HepG2 (cell line): ENCODE results near the gene CPEB3. TPM values are rescaled to one million over a fixed set of nuclear protein-coding genes. Genes with fewer than 3 reads are reported as not detected.

Experiments
- DPF2 ChIP-seq: sonication (generic); formaldehyde crosslinking; IDR thresholded peaks from 2 replicates; pipeline ENCODE4 v1.4.0; 2020; ENCODE audit warnings: mild to moderate bottlenecking, low read depth, missing genetic modification reagents, borderline replicate concordance
- HOXA7 ChIP-seq: sonication (generic); formaldehyde crosslinking; IDR thresholded peaks from 2 replicates; pipeline ENCODE4 v1.8.1; 2022; ENCODE audit warnings: mild to moderate bottlenecking, missing genetic modification reagents, moderate library complexity
- NPAS2 ChIP-seq: sonication (generic); formaldehyde crosslinking; IDR thresholded peaks from 2 replicates; pipeline ENCODE4 v1.8.0; 2022; ENCODE audit warnings: mild to moderate bottlenecking, missing genetic modification reagents, borderline replicate concordance
- SALL1 ChIP-seq: sonication (generic); formaldehyde crosslinking; IDR thresholded peaks from 2 replicates; pipeline ENCODE4 v1.8.0; 2022; ENCODE audit warnings: mild to moderate bottlenecking, missing genetic modification reagents
- SMYD3 ChIP-seq: sonication (generic); formaldehyde crosslinking; IDR thresholded peaks from 2 replicates; pipeline ENCODE4 v1.8.1; 2023; ENCODE audit warnings: mild to moderate bottlenecking, missing genetic modification reagents
- SP1 ChIP-seq, 2 experiments: fragments of 450-650 bp in 1 of 2; sonication (generic) in 1 of 2; formaldehyde crosslinking in 1 of 2; IDR thresholded peaks; 2 replicates each; pipeline versions ENCODE4 v1.4.0 to v1.6.1; 2016 to 2020; ENCODE audit warnings: missing genetic modification reagents in 1 of 2
- ZBTB20 ChIP-seq: sonication (generic); formaldehyde crosslinking; IDR thresholded peaks from 2 replicates; pipeline ENCODE4 v1.8.1; 2023; ENCODE audit warnings: missing genetic modification reagents, low read depth, mild to moderate bottlenecking, borderline replicate concordance
- ZNF383 ChIP-seq: sonication (generic); formaldehyde crosslinking; IDR thresholded peaks from 2 replicates; pipeline ENCODE4 v1.4.0; 2020; ENCODE audit warnings: missing genetic modification reagents, mild to moderate bottlenecking, borderline replicate concordance
- ZNF619 ChIP-seq: sonication (generic); formaldehyde crosslinking; IDR thresholded peaks from 2 replicates; pipeline ENCODE4 v1.4.0; 2020; ENCODE audit warnings: mild to moderate bottlenecking, missing genetic modification reagents
- ZNF678 ChIP-seq: sonication (generic); formaldehyde crosslinking; IDR thresholded peaks from 2 replicates; pipeline ENCODE4 v1.4.0; 2020; ENCODE audit warnings: mild to moderate bottlenecking, missing genetic modification reagents
- ZNF782 ChIP-seq: sonication (generic); formaldehyde crosslinking; IDR thresholded peaks from 2 replicates; pipeline ENCODE4 v1.4.0; 2020; ENCODE audit warnings: missing genetic modification reagents, mild to moderate bottlenecking, borderline replicate concordance
- polyA plus RNA-seq, 8 experiments: library from polyadenylated mRNA; depleted of rRNA in 3 of 8; stranded (reverse) in 7 of 8; unstranded in 1 of 8; fragments of >200 nt; fragmentation: Illumina TruSeq in 4 of 8; extraction: Trizol in 4 of 8; gene quantifications; 2 replicates each; pipeline versions ENCODE4 v1.2.1 to v1.2.3, GENCODE V29; 2011 to 2016; ENCODE audit warnings: low read depth in 4 of 8, missing spikeins in 1 of 8, mixed read lengths in 1 of 8; ENCODE audit not compliant: insufficient read depth in 1 of 8
- total RNA-seq, 5 experiments: library from RNA; depleted of rRNA; stranded (reverse); fragments of >200 nt; fragmentation: Illumina TruSeq; extraction: Trizol; gene quantifications; 2 replicates each; pipeline ENCODE4 v1.2.3, GENCODE V29; 2016; ENCODE audit warnings: low read depth in 1 of 5
- TF ChIP-seq, protein P1 (sequence below), 2 experiments: sonication (generic) in 1 of 2; formaldehyde crosslinking in 1 of 2; IDR thresholded peaks; 2 replicates each; pipeline versions ENCODE4 v1.4.0 to v1.6.1; 2016 to 2020; ENCODE audit warnings: borderline replicate concordance in 1 of 2, low read depth in 1 of 2, mild to moderate bottlenecking in 1 of 2, missing genetic modification reagents in 1 of 2
- TF ChIP-seq, protein P2 (sequence below): sonication (generic); formaldehyde crosslinking; IDR thresholded peaks from 2 replicates; pipeline ENCODE4 v1.5.1; 2020; ENCODE audit warnings: mild to moderate bottlenecking, moderate library complexity, missing genetic modification reagents
- TF ChIP-seq, protein P3 (sequence below): sonication (generic); IDR thresholded peaks from 2 replicates; pipeline ENCODE4 v1.6.1; 2016; ENCODE audit warnings: low read depth, borderline replicate concordance
- TF ChIP-seq, protein P4 (sequence below): sonication (generic); formaldehyde crosslinking; IDR thresholded peaks from 2 replicates; pipeline ENCODE4 v1.4.0; 2020; ENCODE audit warnings: missing genetic modification reagents, borderline replicate concordance

The CPEB3 gene
- total and polyA plus RNA-seq, 2 of the 13 experiments (the other 11 are each of a cell fraction or from before 2014, with no cell fraction given): 0.66 to 0.70 TPM

DNA sequence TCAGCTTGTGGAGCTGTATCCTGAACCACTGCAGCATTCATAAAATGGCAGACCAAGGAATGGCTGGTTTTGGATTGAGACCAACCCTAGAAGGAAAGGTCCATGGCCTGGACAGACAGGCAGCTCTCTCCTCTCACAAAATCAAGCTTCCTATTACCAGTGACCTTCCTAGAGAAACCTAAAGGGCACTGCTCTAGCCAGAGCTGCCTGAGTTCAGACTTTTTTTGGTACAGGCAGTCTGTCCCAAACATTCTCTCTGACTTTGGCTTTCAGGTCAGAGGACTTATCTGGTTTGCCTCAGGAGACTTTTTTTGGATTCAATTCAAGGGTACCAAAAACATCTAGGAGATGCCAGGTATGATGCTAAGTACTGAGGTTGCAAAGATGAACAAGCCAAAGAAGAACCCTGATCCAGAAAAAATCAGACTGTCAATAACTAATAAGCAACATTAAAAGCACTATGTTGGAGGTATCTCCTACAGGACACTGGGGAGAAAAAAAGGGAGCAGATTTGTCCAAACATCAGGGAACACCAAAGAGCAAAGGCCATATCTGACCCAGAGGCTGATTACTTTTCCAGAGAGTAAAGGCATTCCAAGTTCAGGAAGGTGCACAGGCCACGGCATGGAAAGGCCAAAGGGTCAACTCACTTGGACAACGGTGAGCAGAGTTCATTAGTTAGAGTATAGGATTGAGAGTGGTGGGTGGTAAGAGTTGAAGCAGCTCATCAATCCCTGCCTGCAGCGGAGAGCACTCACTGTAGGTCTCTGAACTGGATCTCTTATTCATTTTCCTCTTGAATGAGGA lies 169.0 kb downstream of the CPEB3 start (continued):
- TF ChIP-seq, protein P1, sequence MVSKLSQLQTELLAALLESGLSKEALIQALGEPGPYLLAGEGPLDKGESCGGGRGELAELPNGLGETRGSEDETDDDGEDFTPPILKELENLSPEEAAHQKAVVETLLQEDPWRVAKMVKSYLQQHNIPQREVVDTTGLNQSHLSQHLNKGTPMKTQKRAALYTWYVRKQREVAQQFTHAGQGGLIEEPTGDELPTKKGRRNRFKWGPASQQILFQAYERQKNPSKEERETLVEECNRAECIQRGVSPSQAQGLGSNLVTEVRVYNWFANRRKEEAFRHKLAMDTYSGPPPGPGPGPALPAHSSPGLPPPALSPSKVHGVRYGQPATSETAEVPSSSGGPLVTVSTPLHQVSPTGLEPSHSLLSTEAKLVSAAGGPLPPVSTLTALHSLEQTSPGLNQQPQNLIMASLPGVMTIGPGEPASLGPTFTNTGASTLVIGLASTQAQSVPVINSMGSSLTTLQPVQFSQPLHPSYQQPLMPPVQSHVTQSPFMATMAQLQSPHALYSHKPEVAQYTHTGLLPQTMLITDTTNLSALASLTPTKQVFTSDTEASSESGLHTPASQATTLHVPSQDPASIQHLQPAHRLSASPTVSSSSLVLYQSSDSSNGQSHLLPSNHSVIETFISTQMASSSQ (IDR thresholded peaks at IDR 0.05; ENCODE audit: low read depth): peak; percentile 66; the same call in 1 of the 2 replicates
- TF ChIP-seq, protein P1 (CRISPR knock-in tag; IDR thresholded peaks at IDR 0.05; ENCODE audit: borderline replicate concordance): peak; percentile 84
- TF ChIP-seq ZNF782 (CRISPR knock-in tag) (no peak), ZNF383 (CRISPR knock-in tag) (no peak), DPF2 (CRISPR knock-in tag) (peak; percentile 87; the same call in 1 of the 2 replicates), ZBTB20 (peak; percentile 96; the same call in 1 of the 2 replicates), SALL1 (CRISPR knock-in tag) (peak; percentile 97), SP1 (IDR thresholded peaks at IDR 0.05) (no peak), SP1 (CRISPR knock-in tag; IDR thresholded peaks at IDR 0.05) (0 out of 2 replicates have a peak, but pooled peaks have one; percentile 14), NPAS2 (CRISPR knock-in tag) (no peak), ZNF619 (CRISPR knock-in tag) (no peak), ZNF678 (CRISPR knock-in tag) (no peak), HOXA7 (CRISPR knock-in tag) (no peak), SMYD3 (peak; percentile 86)
- TF ChIP-seq, protein P2, sequence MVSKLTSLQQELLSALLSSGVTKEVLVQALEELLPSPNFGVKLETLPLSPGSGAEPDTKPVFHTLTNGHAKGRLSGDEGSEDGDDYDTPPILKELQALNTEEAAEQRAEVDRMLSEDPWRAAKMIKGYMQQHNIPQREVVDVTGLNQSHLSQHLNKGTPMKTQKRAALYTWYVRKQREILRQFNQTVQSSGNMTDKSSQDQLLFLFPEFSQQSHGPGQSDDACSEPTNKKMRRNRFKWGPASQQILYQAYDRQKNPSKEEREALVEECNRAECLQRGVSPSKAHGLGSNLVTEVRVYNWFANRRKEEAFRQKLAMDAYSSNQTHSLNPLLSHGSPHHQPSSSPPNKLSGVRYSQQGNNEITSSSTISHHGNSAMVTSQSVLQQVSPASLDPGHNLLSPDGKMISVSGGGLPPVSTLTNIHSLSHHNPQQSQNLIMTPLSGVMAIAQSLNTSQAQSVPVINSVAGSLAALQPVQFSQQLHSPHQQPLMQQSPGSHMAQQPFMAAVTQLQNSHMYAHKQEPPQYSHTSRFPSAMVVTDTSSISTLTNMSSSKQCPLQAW (CRISPR knock-in tag): peak; percentile 79
- TF ChIP-seq, protein P3, sequence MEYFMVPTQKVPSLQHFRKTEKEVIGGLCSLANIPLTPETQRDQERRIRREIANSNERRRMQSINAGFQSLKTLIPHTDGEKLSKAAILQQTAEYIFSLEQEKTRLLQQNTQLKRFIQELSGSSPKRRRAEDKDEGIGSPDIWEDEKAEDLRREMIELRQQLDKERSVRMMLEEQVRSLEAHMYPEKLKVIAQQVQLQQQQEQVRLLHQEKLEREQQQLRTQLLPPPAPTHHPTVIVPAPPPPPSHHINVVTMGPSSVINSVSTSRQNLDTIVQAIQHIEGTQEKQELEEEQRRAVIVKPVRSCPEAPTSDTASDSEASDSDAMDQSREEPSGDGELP: peak; percentile 50; the same call in 1 of the 2 replicates
- TF ChIP-seq, protein P4, sequence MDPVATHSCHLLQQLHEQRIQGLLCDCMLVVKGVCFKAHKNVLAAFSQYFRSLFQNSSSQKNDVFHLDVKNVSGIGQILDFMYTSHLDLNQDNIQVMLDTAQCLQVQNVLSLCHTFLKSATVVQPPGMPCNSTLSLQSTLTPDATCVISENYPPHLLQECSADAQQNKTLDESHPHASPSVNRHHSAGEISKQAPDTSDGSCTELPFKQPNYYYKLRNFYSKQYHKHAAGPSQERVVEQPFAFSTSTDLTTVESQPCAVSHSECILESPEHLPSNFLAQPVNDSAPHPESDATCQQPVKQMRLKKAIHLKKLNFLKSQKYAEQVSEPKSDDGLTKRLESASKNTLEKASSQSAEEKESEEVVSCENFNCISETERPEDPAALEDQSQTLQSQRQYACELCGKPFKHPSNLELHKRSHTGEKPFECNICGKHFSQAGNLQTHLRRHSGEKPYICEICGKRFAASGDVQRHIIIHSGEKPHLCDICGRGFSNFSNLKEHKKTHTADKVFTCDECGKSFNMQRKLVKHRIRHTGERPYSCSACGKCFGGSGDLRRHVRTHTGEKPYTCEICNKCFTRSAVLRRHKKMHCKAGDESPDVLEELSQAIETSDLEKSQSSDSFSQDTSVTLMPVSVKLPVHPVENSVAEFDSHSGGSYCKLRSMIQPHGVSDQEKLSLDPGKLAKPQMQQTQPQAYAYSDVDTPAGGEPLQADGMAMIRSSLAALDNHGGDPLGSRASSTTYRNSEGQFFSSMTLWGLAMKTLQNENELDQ (CRISPR knock-in tag): no peak
